Ishikawa (cell line): ENCODE measurements around the gene RNASEH1.

Source experiments
- CREB1 ChIP-seq: IDR thresholded peaks from 2 replicates; pipeline ENCODE4 v1.6.1; 2012; ENCODE audit warnings: low read depth
- TAF1 ChIP-seq: IDR thresholded peaks from 2 replicates; pipeline ENCODE4 v1.6.1; 2012; ENCODE audit warnings: low read depth, mild to moderate bottlenecking

- TF ChIP-seq TAF1 (no peak), CREB1 (no peak)
Observed at GRCh38 chr2:3601561-3602271, 43.6 kb upstream of the RNASEH1 start.
